Keratinocyte (primary cell): Measurements from ENCODE around the gene PRKCZ. TPM values are rescaled to one million over a fixed set of nuclear protein-coding genes. Genes with fewer than 3 reads are reported as not detected.

Experiments used
- DNase-seq: peaks from one replicate; pipeline ENCODE4 v3.0.0-alpha.2; 2011; ENCODE audit warnings: low read depth, missing footprints, low spot score
- FAIRE-seq: peaks from 2 replicates; lab custom pipeline; 2011; peaks lifted over from hg19 to GRCh38; lab: Jason Lieb, UNC
- H2AFZ ChIP-seq: 2 replicates; pipeline ENCODE4 v1.6.0; 2012; ENCODE audit warnings: low read length, control low read depth, inconsistent platforms; ENCODE audit not compliant: control insufficient read depth
- H3K27ac ChIP-seq: 2 replicates; pipeline ENCODE4 v1.5.1; 2011; ENCODE audit warnings: low read length; ENCODE audit not compliant: control insufficient read depth, insufficient read depth
- H3K27me3 ChIP-seq: 3 replicates; pipeline ENCODE4 v1.6.0; 2011; ENCODE audit warnings: low read length; ENCODE audit not compliant: control insufficient read depth, insufficient read depth; ENCODE audit errors: extremely low read depth
- H3K36me3 ChIP-seq, 2 experiments: 2 replicates in 1 of 2; 3 replicates in 1 of 2; pipeline ENCODE4 v1.5.1; 2011; ENCODE audit warnings: low read length in 2 of 2, mild to moderate bottlenecking in 1 of 2; ENCODE audit not compliant: control insufficient read depth in 2 of 2, insufficient read depth in 2 of 2; ENCODE audit errors: extremely low read depth in 1 of 2
- H3K4me1 ChIP-seq: 3 replicates; pipeline ENCODE4 v1.5.1; 2011; ENCODE audit warnings: low read length; ENCODE audit not compliant: control insufficient read depth, insufficient read depth; ENCODE audit errors: extremely low read depth
- H3K4me2 ChIP-seq: 3 replicates; pipeline ENCODE4 v1.6.0; 2011; ENCODE audit warnings: low read depth, low read length; ENCODE audit not compliant: control insufficient read depth, insufficient read depth; ENCODE audit errors: extremely low read depth
- H3K4me3 ChIP-seq, 3 experiments: fragments of 200-600 bp in 1 of 3; sonication (generic) in 1 of 3; 2 replicates in 2 of 3; 3 replicates in 1 of 3; pipeline ENCODE4 v1.5.1; 2011 to 2016; ENCODE audit warnings: low read length in 3 of 3, mild to moderate bottlenecking in 3 of 3, control low read depth in 2 of 3, inconsistent platforms in 1 of 3, low read depth in 1 of 3, mixed read lengths in 1 of 3, mixed run types in 1 of 3, moderate library complexity in 1 of 3; ENCODE audit not compliant: control insufficient read depth in 2 of 3, insufficient read depth in 2 of 3; ENCODE audit errors: extremely low read depth in 1 of 3
- H3K79me2 ChIP-seq: 2 replicates; pipeline ENCODE4 v1.6.0; 2012; ENCODE audit warnings: low read length; ENCODE audit not compliant: control insufficient read depth, insufficient read depth
- H3K9ac ChIP-seq: 3 replicates; pipeline ENCODE4 v1.6.0; 2011; ENCODE audit warnings: low read length; ENCODE audit not compliant: control insufficient read depth, insufficient read depth; ENCODE audit errors: extremely low read depth
- H3K9me1 ChIP-seq: 3 replicates; pipeline ENCODE4 v1.6.0; 2011; ENCODE audit warnings: low read length; ENCODE audit not compliant: control insufficient read depth, insufficient read depth; ENCODE audit errors: extremely low read depth
- H3K9me3 ChIP-seq: 2 replicates; pipeline ENCODE4 v1.5.1; 2012; ENCODE audit warnings: low read depth, low read length; ENCODE audit not compliant: control insufficient read depth
- H4K20me1 ChIP-seq: 3 replicates; pipeline ENCODE4 v1.6.0; 2011; ENCODE audit warnings: low read length; ENCODE audit not compliant: control insufficient read depth, insufficient read depth; ENCODE audit errors: extremely low read depth
- CTCF ChIP-seq, 3 experiments: IDR thresholded peaks in 1 of 3; conservative IDR thresholded peaks in 1 of 3; optimal IDR thresholded peaks in 1 of 3; 2 replicates in 2 of 3; 3 replicates in 1 of 3; pipeline versions ENCODE3 to v1.5.1; 2011; ENCODE audit warnings: low read length in 3 of 3, mild to moderate bottlenecking in 3 of 3, moderate library complexity in 2 of 3, control low read depth in 1 of 3, inconsistent platforms in 1 of 3; ENCODE audit not compliant: insufficient read depth in 2 of 3; ENCODE audit errors: extremely low read depth in 1 of 3
- EZH2 ChIP-seq: IDR thresholded peaks from one replicate; pipeline ENCODE4 v1.6.1; 2012; ENCODE audit warnings: inconsistent platforms, mild to moderate bottlenecking, low read length, moderate library complexity
- dilution Hi-C: fragments of 300-500 bp; cut with MboI; formaldehyde crosslinking; loops from one replicate; pipeline ENCODE4 v1.7.0; 2020; ENCODE audit warnings: low sequenced_read_pairs; ENCODE audit not compliant: extremely low pct_ligation_motif_present
- polyA plus RNA-seq, 5 experiments: library from polyadenylated mRNA; depleted of rRNA in 3 of 5; stranded (reverse) in 3 of 5; stranded (forward) in 1 of 5; unstranded in 1 of 5; fragments of >200 nt; gene quantifications; 1 replicate in 1 of 5; 2 replicates in 3 of 5; 3 replicates in 1 of 5; pipeline versions ENCODE4 v1.2.1 to v1.2.3, GENCODE V29; 2011 to 2012; ENCODE audit warnings: missing spikeins in 2 of 5, low read depth in 1 of 5, low replicate concordance in 1 of 5

PRKCZ gene
- polyA plus RNA-seq, 1 donor (not counting 4 experiments of a cell fraction or from before 2014, with no cell fraction given), result 36.3 TPM

GRCh38 chr1:2041887-2042286, 8.3 kb upstream of the PRKCZ start:
- Histone ChIP-seq H3K9me3 (no peaks in the 10 kb centered on the region), H3K9me1 (no peaks in the 10 kb centered on the region), H3K27me3 (no peaks in the 10 kb centered on the region), H4K20me1 (no peaks in the 10 kb centered on the region), H3K4me3 (no peak overlapping the region), H3K4me2 (no peak overlapping the region), H3K36me3 (no peaks in the 10 kb centered on the region), H3K27ac (no peak overlapping the region), H2AFZ (no peak overlapping the region), H3K9ac (no peak overlapping the region), H3K79me2 (no peaks in the 10 kb centered on the region), H3K4me1 (peaks cover 6% of the 10 kb centered on the region)
- TF ChIP-seq EZH2 (no peak), CTCF (optimal IDR thresholded peaks at IDR 0.05 in 1 of 3, IDR thresholded peaks at IDR 0.05 in 1 of 3, conservative IDR thresholded peaks at IDR 0.05 in 1 of 3; ENCODE audit: extremely low read depth in 1 of 3, insufficient read depth in 2 of 3, low read length in 3 of 3) (no peak)
- dilution Hi-C loops, result no loop called here
- DNase-seq (no peak), FAIRE-seq (no peak)

GRCh38 chr1:2042830-2043773, 7.1 kb upstream of the PRKCZ start:
- Histone ChIP-seq H3K36me3 (no peaks in the 10 kb centered on the region), H4K20me1 (no peaks in the 10 kb centered on the region), H2AFZ (no peak overlapping the region), H3K9me3 (no peaks in the 10 kb centered on the region), H3K9me1 (no peaks in the 10 kb centered on the region), H3K79me2 (no peaks in the 10 kb centered on the region), H3K27me3 (no peaks in the 10 kb centered on the region), H3K4me2 (no peak overlapping the region), H3K4me3 (no peak overlapping the region), H3K4me1 (peaks cover 6% of the 10 kb centered on the region), H3K9ac (no peak overlapping the region), H3K27ac (no peak overlapping the region)
- no peak for FAIRE-seq
- TF ChIP-seq CTCF (optimal IDR thresholded peaks at IDR 0.05 in 1 of 3, IDR thresholded peaks at IDR 0.05 in 1 of 3, conservative IDR thresholded peaks at IDR 0.05 in 1 of 3; ENCODE audit: extremely low read depth in 1 of 3, insufficient read depth in 2 of 3, low read length in 3 of 3) (peak in 2 of 3 experiments; percentile 9 to 10), EZH2 (no peak)
- DNase-seq, result no peak
- dilution Hi-C loops, result no loop called here
